Measurements from ENCODE around the gene KYAT1. TPM values are rescaled to one million over a fixed set of nuclear protein-coding genes. Genes with fewer than 3 reads are reported as not detected.
"Not testable (repeated sequence)": the region's sequence is repeated elsewhere in the genome, so short reads cannot be mapped to it uniquely, and the experiment has no call there.

The KYAT1 gene
- total and polyA plus RNA-seq, 4 donors: 4.5 to 11.4 (median 8.5) TPM

- H3K36me3 ChIP-seq (ENCODE audit: control insufficient read depth in 1 of 2, insufficient read depth in 2 of 2, low read length in 1 of 2): peaks cover 0 to 4% of the 10 kb centered on the region in 2 donors
- no peak for ATAC-seq (ENCODE audit: low FRiP score)
- H3K27ac ChIP-seq (ENCODE audit: low read depth in 1 of 2, low read length in 2 of 2): peak overlapping the region in 1 of 2 donors; percentile 14
- intact Hi-C loops (cut with DNase I): no loop called here
- no peak for DNase-seq
- no peak overlapping the region for H3K4me3 ChIP-seq (ENCODE audit: low read length in 2 of 2)
- no peaks in the 10 kb centered on the region for H3K27me3 ChIP-seq (ENCODE audit: control insufficient read depth in 1 of 2, insufficient read depth in 2 of 2, low read length in 1 of 2)
- H3K9me3 ChIP-seq (ENCODE audit: control insufficient read depth, low read length): no peaks in the 10 kb centered on the region
- H3K4me1 ChIP-seq (ENCODE audit: control insufficient read depth in 1 of 2, insufficient read depth in 2 of 2, low read length in 2 of 2): no peaks in the 10 kb centered on the region
- 73 to 79% methylated on average over 8 of the region's 8 CpGs for WGBS, 2 donors
Measured at GRCh38 chr9:128885376-128885775, 3.6 kb upstream of the KYAT1 start.

GRCh38 chr9:128884164-128884563, 2.4 kb upstream of the KYAT1 start:
- Histone ChIP-seq H3K27ac (ENCODE audit: low read depth in 1 of 2, low read length in 2 of 2) (no peak overlapping the region), H3K36me3 (ENCODE audit: control insufficient read depth in 1 of 2, insufficient read depth in 2 of 2, low read length in 1 of 2) (peaks cover 0 to 3% of the 10 kb centered on the region in 2 donors), H3K4me1 (ENCODE audit: control insufficient read depth in 1 of 2, insufficient read depth in 2 of 2, low read length in 2 of 2) (no peaks in the 10 kb centered on the region)

DNA sequence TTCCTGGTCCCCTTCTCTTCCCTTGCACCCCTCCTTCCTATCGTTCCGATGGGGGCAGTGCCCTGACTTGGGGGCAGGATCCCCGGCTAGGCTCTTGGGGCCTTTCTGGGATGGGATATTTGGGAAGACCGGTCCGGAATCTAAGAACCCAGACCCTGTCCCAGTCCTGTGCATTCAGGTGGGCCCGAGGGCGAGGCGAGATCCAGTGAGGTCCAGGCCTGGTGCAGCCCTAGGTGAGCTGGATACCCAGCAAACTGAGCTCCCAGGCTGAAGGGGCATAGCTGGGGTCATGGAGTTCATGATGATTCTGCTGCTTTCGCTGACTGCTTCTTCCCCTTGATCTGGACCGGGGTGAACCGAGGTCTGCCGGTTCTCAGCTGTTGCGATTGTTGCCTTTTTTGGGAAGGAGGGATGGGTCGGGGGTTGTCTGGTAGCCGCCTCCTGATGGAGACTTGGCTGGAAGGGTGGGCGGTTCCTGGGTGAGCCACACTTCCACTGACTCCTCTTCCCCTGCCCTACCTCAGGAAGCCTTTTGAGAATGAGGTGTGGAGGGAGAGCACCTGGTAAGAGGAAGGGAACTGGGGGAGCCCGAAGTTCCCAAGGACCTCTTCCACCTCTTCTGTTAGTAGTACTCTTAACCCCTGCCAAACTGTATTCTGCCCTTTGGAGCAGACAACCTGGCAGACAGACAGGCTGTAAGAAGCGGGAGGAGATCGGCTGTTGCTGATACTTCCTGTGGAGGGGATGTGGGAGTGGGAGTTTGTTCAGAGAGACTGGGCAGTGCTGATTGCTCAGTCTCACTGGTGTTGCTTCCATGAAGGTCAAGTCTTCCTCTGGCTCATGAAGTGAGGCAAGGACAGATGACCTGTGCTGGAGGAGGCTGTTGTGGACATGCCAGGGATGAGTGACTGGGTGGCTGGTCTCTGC, 1.2 kb upstream of the KYAT1 start:
- no peaks in the 10 kb centered on the region for H3K27me3 ChIP-seq (ENCODE audit: control insufficient read depth in 1 of 2, insufficient read depth in 2 of 2, low read length in 1 of 2)
- H3K27ac ChIP-seq (ENCODE audit: low read depth in 1 of 2, low read length in 2 of 2): peak overlapping the region; percentile 80 to 86
- DNase-seq (peak; percentile 64 to 81), ATAC-seq (ENCODE audit: low FRiP score) (peak; percentile 8)
- WGBS, 2 donors: 0 to 1% methylated on average over 18 to 19 of the region's 19 CpGs
- no peaks in the 10 kb centered on the region for H3K4me1 ChIP-seq (ENCODE audit: control insufficient read depth in 1 of 2, insufficient read depth in 2 of 2, low read length in 2 of 2)
- no peaks in the 10 kb centered on the region for H3K36me3 ChIP-seq (ENCODE audit: control insufficient read depth in 1 of 2, insufficient read depth in 2 of 2, low read length in 1 of 2)
- H3K4me3 ChIP-seq (ENCODE audit: low read length in 2 of 2): peak overlapping the region; percentile 84 to 96
- no peaks in the 10 kb centered on the region for H3K9me3 ChIP-seq (ENCODE audit: control insufficient read depth, low read length)
- intact Hi-C loops (cut with DNase I): loop anchor here (2.0 to 5.0 kb wide), 2 partner anchors 34 to 39 kb away; partner anchors contain the start of gene PHYHD1 (in 1 of the 2)

More at GRCh38 chr9:128884164-128884563, 2.4 kb upstream of the KYAT1 start:
- 40 to 42% methylated on average over 2 of the region's 2 CpGs for WGBS, 2 donors
- no peak for ATAC-seq (ENCODE audit: low FRiP score)
- peak overlapping the region in 1 of 2 donors; percentile 17 for H3K4me3 ChIP-seq (ENCODE audit: low read length in 2 of 2)
- no peaks in the 10 kb centered on the region for H3K27me3 ChIP-seq (ENCODE audit: control insufficient read depth in 1 of 2, insufficient read depth in 2 of 2, low read length in 1 of 2)
- intact Hi-C loops (cut with DNase I): loop anchor here in 1 of 2 donors (5.0 kb wide), 1 partner anchor 38 kb away; the partner anchor contains the start of gene PHYHD1
- DNase-seq: no peak
- H3K9me3 ChIP-seq (ENCODE audit: control insufficient read depth, low read length): no peaks in the 10 kb centered on the region

DNA sequence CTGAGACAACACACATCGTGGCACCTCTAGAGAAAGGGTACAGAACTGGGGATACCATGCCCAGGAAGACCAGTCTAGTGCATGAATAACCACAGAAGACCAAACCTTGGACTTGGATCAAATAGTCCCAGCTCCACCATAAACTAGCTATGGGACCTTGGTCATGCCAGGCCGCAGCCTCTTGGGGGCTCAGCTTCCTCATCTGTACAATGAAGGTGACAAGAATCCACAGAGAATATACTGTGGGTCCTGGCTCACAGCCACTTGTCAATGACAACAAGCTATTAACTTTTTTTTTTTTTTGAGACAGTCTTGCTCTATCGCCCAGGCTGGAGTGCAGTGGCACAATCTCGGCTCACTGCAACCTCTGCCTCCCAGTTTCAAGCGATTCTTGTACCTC, 3.9 kb downstream of the KYAT1 start:
- no peak overlapping the region for H3K4me3 ChIP-seq (ENCODE audit: low read length in 2 of 2)
- DNase-seq (peak in 1 of 2 donors; percentile 33), ATAC-seq (ENCODE audit: low FRiP score) (no peak)
- peaks cover 0 to 4% of the 10 kb centered on the region in 2 donors for H3K4me1 ChIP-seq (ENCODE audit: control insufficient read depth in 1 of 2, insufficient read depth in 2 of 2, low read length in 2 of 2)
- no peaks in the 10 kb centered on the region for H3K27me3 ChIP-seq (ENCODE audit: control insufficient read depth in 1 of 2, insufficient read depth in 2 of 2, low read length in 1 of 2)
- H3K9me3 ChIP-seq (ENCODE audit: control insufficient read depth, low read length): no peaks in the 10 kb centered on the region
- peak overlapping the region in 1 of 2 donors; percentile 26 for H3K27ac ChIP-seq (ENCODE audit: low read depth in 1 of 2, low read length in 2 of 2)
- WGBS, 2 donors: 80 to 84% methylated on average over 5 of the region's 5 CpGs
- no peaks in the 10 kb centered on the region for H3K36me3 ChIP-seq (ENCODE audit: control insufficient read depth in 1 of 2, insufficient read depth in 2 of 2, low read length in 1 of 2)
- intact Hi-C loops (cut with DNase I): loop anchor here in 1 of 2 donors (5.0 kb wide), 1 partner anchor 34 kb away; no protein-coding TSS in a partner anchor

DNA sequence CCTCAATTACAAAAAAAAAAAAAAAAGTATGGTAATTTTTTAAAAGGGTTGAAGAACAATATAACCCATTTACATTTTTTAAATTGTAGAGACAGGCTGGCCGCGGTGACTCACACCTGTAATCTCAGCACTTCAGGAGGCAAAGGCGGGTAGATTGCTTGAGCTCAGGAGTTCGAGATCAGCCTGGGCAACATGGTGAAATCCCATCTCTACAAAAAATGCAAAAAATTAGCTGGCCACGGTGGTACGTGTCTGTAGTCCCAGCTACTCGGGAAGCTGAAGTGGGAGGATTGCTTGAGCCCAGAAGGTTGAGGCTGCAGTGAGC, 10.8 kb downstream of the KYAT1 start:
- H3K9me3 ChIP-seq (ENCODE audit: control insufficient read depth, low read length); H3K36me3 ChIP-seq (ENCODE audit: control insufficient read depth in 1 of 2, insufficient read depth in 2 of 2, low read length in 1 of 2); H3K4me3 ChIP-seq (ENCODE audit: low read length in 2 of 2); H3K27me3 ChIP-seq (ENCODE audit: control insufficient read depth in 1 of 2, insufficient read depth in 2 of 2, low read length in 1 of 2); intact Hi-C loops (cut with DNase I); H3K4me1 ChIP-seq (ENCODE audit: control insufficient read depth in 1 of 2, insufficient read depth in 2 of 2, low read length in 2 of 2); H3K27ac ChIP-seq (ENCODE audit: low read depth in 1 of 2, low read length in 2 of 2); ATAC-seq (ENCODE audit: low FRiP score): not testable (repeated sequence)
- peak in 1 of 2 donors; percentile 17 for DNase-seq
- WGBS, 2 donors: 91 to 92% methylated on average over 7 of the region's 7 CpGs

GRCh38 chr9:128870128-128870940, 11.4 kb downstream of the KYAT1 start:
- ATAC-seq (ENCODE audit: low FRiP score) (no peak), DNase-seq (no peak)
- H3K9me3 ChIP-seq (ENCODE audit: control insufficient read depth, low read length): no peaks in the 10 kb centered on the region
- intact Hi-C loops (cut with DNase I): no loop called here
- H3K27me3 ChIP-seq (ENCODE audit: control insufficient read depth in 1 of 2, insufficient read depth in 2 of 2, low read length in 1 of 2): no peaks in the 10 kb centered on the region
- 84 to 88% methylated on average over 7 of the region's 7 CpGs for WGBS, 2 donors
- H3K4me3 ChIP-seq (ENCODE audit: low read length in 2 of 2): no peak overlapping the region
- H3K36me3 ChIP-seq (ENCODE audit: control insufficient read depth in 1 of 2, insufficient read depth in 2 of 2, low read length in 1 of 2): no peaks in the 10 kb centered on the region
- no peak overlapping the region for H3K27ac ChIP-seq (ENCODE audit: low read depth in 1 of 2, low read length in 2 of 2)
- no peaks in the 10 kb centered on the region for H3K4me1 ChIP-seq (ENCODE audit: control insufficient read depth in 1 of 2, insufficient read depth in 2 of 2, low read length in 2 of 2)

- peak; percentile 91 for ATAC-seq (ENCODE audit: low FRiP score)
- H3K27me3 ChIP-seq (ENCODE audit: control insufficient read depth in 1 of 2, insufficient read depth in 2 of 2, low read length in 1 of 2): no peaks in the 10 kb centered on the region
- H3K36me3 ChIP-seq (ENCODE audit: control insufficient read depth in 1 of 2, insufficient read depth in 2 of 2, low read length in 1 of 2): no peaks in the 10 kb centered on the region
- peak; percentile 79 to 94 for DNase-seq
- no peaks in the 10 kb centered on the region for H3K9me3 ChIP-seq (ENCODE audit: control insufficient read depth, low read length)
- intact Hi-C loops (cut with DNase I): loop anchor here (1.0 to 5.0 kb wide), 2 partner anchors 64 to 65 kb away; no protein-coding TSS in a partner anchor
- no peaks in the 10 kb centered on the region for H3K4me1 ChIP-seq (ENCODE audit: control insufficient read depth in 1 of 2, insufficient read depth in 2 of 2, low read length in 2 of 2)
- no peak overlapping the region for H3K27ac ChIP-seq (ENCODE audit: low read depth in 1 of 2, low read length in 2 of 2)
- H3K4me3 ChIP-seq (ENCODE audit: low read length in 2 of 2): no peak overlapping the region
- WGBS, 2 donors: 30 to 31% methylated on average over 10 of the region's 10 CpGs
Measured at GRCh38 chr9:128863647-128864046, 18.1 kb downstream of the KYAT1 start.

DNA sequence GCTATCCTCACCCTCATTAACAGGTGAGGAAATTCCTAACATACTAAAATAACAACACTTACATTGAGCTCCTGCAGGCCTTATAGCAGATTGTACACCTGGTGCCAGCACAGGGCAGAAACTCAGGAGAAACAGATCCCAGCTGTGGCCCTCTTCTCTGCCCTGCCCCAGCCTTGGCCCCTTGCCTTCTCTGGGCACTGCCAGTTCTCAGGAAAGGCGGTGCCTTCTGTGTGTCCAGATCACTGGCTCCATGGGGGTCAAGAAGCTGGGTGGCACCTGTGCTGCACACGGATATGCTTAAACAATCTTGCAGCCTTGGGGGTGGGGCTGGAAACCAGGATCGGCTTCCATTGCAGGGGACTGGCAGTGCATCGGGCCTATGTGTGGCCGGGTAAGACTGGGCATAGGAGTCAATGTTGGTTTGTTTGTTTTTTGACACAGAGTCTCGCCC, 19.3 kb downstream of the KYAT1 start:
- H3K9me3 ChIP-seq (ENCODE audit: control insufficient read depth, low read length): no peaks in the 10 kb centered on the region
- no peaks in the 10 kb centered on the region for H3K36me3 ChIP-seq (ENCODE audit: control insufficient read depth in 1 of 2, insufficient read depth in 2 of 2, low read length in 1 of 2)
- H3K4me3 ChIP-seq (ENCODE audit: low read length in 2 of 2): no peak overlapping the region
- DNase-seq: no peak
- H3K27me3 ChIP-seq (ENCODE audit: control insufficient read depth in 1 of 2, insufficient read depth in 2 of 2, low read length in 1 of 2): no peaks in the 10 kb centered on the region
- no peak for ATAC-seq (ENCODE audit: low FRiP score)
- WGBS, 2 donors: 25 to 33% methylated on average over 6 of the region's 6 CpGs
- peak overlapping the region in 1 of 2 donors; percentile 20 for H3K27ac ChIP-seq (ENCODE audit: low read depth in 1 of 2, low read length in 2 of 2)
- H3K4me1 ChIP-seq (ENCODE audit: control insufficient read depth in 1 of 2, insufficient read depth in 2 of 2, low read length in 2 of 2): no peaks in the 10 kb centered on the region
- intact Hi-C loops (cut with DNase I): loop anchor here in 1 of 2 donors (5.0 kb wide), 1 partner anchor 65 kb away; no protein-coding TSS in a partner anchor
